ENCODE results near the gene INCA1.

The INCA1 gene

DNA sequence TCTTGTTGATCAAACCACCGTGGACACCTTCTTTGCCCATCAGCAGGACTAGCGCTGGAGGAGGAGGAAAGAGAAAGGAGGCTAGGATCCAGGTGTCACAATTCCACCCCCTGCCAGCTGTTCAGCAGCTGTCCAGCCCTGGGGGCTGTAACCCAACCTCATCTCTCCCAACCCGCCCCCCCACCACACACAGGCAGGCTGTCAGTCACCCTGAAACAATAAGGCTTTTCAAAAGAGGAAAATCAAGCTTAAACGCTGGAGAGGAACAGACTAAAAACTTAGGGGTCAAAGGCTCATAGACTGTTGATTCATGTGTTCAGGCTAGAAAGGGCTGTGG is 51.4 kb downstream of the INCA1 start:
- peak overlapping the region; percentile 98 for H3K4me3 ChIP-seq
- H3K27me3 ChIP-seq (ENCODE audit: low read depth): no peaks in the 10 kb centered on the region
- in situ Hi-C loops (cut with MboI; ENCODE audit: low sequenced_read_pairs): no loop called here
- no peak for DNase-seq (ENCODE audit: low spot score in 2 of 2)
- no peaks in the 10 kb centered on the region for H3K9me3 ChIP-seq
- peaks cover 63% of the 10 kb centered on the region for H3K36me3 ChIP-seq (replicated peaks)
- H3K4me1 ChIP-seq: peaks cover 19% of the 10 kb centered on the region

- peaks cover 63% of the 10 kb centered on the region for H3K36me3 ChIP-seq (replicated peaks)
- peak in 1 of 2 experiments; percentile 60 for DNase-seq (ENCODE audit: low spot score in 2 of 2)
- H3K4me1 ChIP-seq: peaks cover 14% of the 10 kb centered on the region
- no peaks in the 10 kb centered on the region for H3K27me3 ChIP-seq (ENCODE audit: low read depth)
- no peaks in the 10 kb centered on the region for H3K9me3 ChIP-seq
- H3K4me3 ChIP-seq: no peak overlapping the region
- in situ Hi-C loops (cut with MboI; ENCODE audit: low sequenced_read_pairs): no loop called here
These were observed 52.0 kb downstream of the INCA1 start for GRCh38 chr17:4945176-4945943.

DNA sequence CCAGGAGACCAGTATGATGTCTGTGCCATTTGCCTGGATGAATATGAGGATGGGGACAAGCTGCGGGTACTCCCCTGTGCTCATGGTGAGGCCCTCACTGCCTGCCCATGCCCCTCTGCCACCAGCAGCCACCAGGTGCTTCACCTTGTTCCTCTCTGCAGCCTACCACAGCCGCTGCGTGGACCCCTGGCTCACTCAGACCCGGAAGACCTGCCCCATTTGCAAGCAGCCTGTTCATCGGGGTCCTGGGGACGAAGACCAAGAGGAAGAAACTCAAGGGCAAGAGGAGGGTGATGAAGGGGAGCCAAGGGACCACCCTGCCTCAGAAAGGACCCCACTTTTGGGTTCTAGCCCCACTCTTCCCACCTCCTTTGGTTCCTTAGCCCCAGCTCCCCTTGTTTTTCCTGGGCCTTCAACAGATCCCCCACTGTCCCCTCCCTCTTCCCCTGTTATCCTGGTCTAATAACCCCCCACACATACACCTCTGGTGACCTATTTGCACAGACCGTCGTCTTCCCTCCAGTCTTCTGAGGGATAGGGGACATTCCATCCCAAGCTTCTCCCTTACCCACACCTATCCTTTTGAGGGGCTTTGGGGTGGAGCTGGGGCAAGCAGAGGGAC is 52.7 kb downstream of the INCA1 start:
- Histone ChIP-seq H3K27me3 (ENCODE audit: low read depth) (no peaks in the 10 kb centered on the region), H3K36me3 (replicated peaks) (peaks cover 63% of the 10 kb centered on the region), H3K4me1 (peaks cover 9% of the 10 kb centered on the region), H3K4me3 (no peak overlapping the region), H3K9me3 (no peaks in the 10 kb centered on the region)
- in situ Hi-C loops (cut with MboI; ENCODE audit: low sequenced_read_pairs): no loop called here
- DNase-seq (ENCODE audit: low spot score in 2 of 2): no peak

GRCh38 chr17:4944163-4944553 is 53.2 kb downstream of the INCA1 start:
- H3K27me3 ChIP-seq (ENCODE audit: low read depth): no peaks in the 10 kb centered on the region
- in situ Hi-C loops (cut with MboI; ENCODE audit: low sequenced_read_pairs): no loop called here
- no peak for DNase-seq (ENCODE audit: low spot score in 2 of 2)
- H3K36me3 ChIP-seq (replicated peaks): peaks cover 63% of the 10 kb centered on the region
- no peaks in the 10 kb centered on the region for H3K9me3 ChIP-seq
- peaks cover 8% of the 10 kb centered on the region for H3K4me1 ChIP-seq
- no peak overlapping the region for H3K4me3 ChIP-seq

GRCh38 chr17:4942760-4943508 is 54.4 kb downstream of the INCA1 start:
- Histone ChIP-seq H3K9me3 (no peaks in the 10 kb centered on the region), H3K36me3 (replicated peaks) (peaks cover 69% of the 10 kb centered on the region), H3K27me3 (ENCODE audit: low read depth) (no peaks in the 10 kb centered on the region), H3K4me1 (peaks cover 14% of the 10 kb centered on the region), H3K4me3 (no peak overlapping the region)
- no peak for DNase-seq (ENCODE audit: low spot score in 2 of 2)
- in situ Hi-C loops (cut with MboI; ENCODE audit: low sequenced_read_pairs): no loop called here

GRCh38 chr17:4941319-4941610 is 56.1 kb downstream of the INCA1 start:
- Histone ChIP-seq H3K27me3 (ENCODE audit: low read depth) (no peaks in the 10 kb centered on the region), H3K4me3 (peak overlapping the region; percentile 70), H3K36me3 (replicated peaks) (peaks cover 69% of the 10 kb centered on the region), H3K9me3 (no peaks in the 10 kb centered on the region), H3K4me1 (peaks cover 14% of the 10 kb centered on the region)
- in situ Hi-C loops (cut with MboI; ENCODE audit: low sequenced_read_pairs): no loop called here
- DNase-seq (ENCODE audit: low spot score in 2 of 2): no peak

DNA sequence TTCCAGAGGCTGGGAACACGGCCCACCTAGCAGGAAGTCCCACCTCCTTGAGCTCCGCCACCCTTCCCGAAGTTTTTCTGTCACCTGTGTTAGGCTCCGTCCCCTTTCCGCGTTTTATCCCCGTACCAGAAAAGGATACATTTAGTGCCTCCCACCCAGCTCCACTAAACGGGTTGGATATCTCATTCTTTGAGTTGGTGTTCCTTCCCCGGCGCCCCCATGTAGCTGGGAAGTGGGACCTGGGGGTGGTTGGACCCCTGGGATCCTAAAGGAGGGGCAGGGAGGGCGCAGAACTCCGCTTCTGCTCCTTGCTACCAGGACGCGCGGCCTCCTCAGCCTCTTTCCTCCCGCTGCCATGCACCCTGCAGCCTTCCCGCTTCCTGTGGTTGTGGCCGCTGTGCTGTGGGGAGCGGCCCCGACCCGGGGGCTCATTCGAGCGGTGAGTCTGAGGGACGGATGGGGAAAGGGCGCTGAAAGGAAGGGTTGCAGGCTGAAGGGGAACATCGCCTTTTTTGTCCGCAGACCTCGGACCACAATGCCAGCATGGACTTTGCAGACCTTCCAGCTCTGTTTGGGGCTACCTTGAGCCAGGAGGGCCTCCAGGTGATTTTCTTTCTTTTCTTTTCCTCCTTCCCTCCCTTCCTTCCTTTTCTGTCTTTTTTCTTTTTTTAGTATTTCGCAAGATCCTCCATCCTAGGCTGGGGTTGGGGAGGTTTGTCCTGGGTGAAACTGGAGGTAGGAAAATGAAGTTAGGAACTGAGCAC is 56.6 kb downstream of the INCA1 start:
- in situ Hi-C loops (cut with MboI; ENCODE audit: low sequenced_read_pairs): no loop called here
- peak; percentile 90 to 91 for DNase-seq (ENCODE audit: low spot score in 2 of 2)
- peaks cover 14% of the 10 kb centered on the region for H3K4me1 ChIP-seq
- no peaks in the 10 kb centered on the region for H3K9me3 ChIP-seq
- H3K4me3 ChIP-seq: peak overlapping the region; percentile 70
- no peaks in the 10 kb centered on the region for H3K27me3 ChIP-seq (ENCODE audit: low read depth)
- H3K36me3 ChIP-seq (replicated peaks): peaks cover 64% of the 10 kb centered on the region

DNA sequence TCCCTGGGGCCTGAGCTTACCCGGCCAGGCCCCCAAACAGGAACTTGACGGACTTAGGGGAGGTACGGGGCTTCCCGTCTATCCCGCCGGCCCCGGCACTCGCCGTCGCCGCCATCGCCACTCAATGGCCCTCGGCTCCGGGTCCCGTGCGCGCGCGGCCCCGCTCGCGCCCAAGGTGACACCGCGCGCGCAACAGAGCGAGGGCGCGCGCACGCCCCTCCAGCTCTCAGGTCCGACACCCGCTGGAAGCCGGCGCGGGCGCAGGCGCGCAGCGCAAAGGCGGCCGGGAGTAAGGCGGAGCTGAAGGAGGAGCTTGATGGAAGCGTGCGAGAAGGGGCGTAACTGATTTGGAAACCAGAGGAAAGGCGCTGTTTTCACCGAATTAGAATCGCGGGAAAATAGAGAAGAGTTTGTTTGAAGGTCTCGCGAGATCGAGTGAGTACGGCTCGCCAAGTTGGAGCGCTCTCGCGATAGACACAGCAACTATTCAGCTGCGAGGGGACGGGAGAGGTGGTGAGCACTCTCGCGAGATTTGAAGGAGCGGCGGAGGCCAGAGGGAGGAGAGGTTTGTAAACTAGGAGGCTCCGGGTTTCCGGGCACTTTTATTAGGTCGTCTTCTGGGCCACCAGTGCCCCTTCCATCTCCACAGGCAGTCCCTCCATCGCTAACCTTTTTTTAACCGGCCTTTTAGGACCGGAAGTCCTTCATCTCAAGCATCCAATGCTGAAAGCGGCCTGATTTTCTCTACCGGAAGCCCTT is 57.3 kb downstream of the INCA1 start, which contains the start of the genes RNF167 and SLC25A11:
Gene RNF167 (plus strand): TSS at position 473 of the 759 bp plus-strand sequence. CDS start 642 bp downstream, outside the sequence.
Gene SLC25A11 (minus strand): TSS at position 251 of the 759 bp plus-strand sequence. CDS start 136 bp downstream, at position 115.
- in situ Hi-C loops (cut with MboI; ENCODE audit: low sequenced_read_pairs): no loop called here
- Histone ChIP-seq H3K4me1 (peaks cover 14% of the 10 kb centered on the region), H3K36me3 (replicated peaks) (peaks cover 56% of the 10 kb centered on the region), H3K27me3 (ENCODE audit: low read depth) (no peaks in the 10 kb centered on the region), H3K9me3 (no peaks in the 10 kb centered on the region), H3K4me3 (peak within 1 kb of the TSS; percentile 70)
- peak; percentile 97 to 99 for DNase-seq (ENCODE audit: low spot score in 2 of 2)

DNA sequence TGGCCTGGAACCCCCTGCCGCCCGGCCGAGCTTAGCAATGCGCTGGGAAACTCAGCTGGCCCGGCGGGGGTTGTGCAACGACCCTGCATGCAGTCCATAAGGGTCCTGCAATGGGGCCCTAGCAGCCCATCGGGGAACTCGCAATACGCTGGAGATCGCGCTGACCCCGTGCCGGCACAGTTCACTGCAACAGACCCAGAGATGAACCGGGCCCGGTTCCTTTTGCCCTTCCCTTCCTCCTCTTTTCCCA is 57.9 kb downstream of the INCA1 start:
- H3K4me3 ChIP-seq: peak overlapping the region; percentile 70
- peaks cover 51% of the 10 kb centered on the region for H3K36me3 ChIP-seq (replicated peaks)
- DNase-seq (ENCODE audit: low spot score in 2 of 2): no peak
- H3K4me1 ChIP-seq: peaks cover 14% of the 10 kb centered on the region
- in situ Hi-C loops (cut with MboI; ENCODE audit: low sequenced_read_pairs): no loop called here
- no peaks in the 10 kb centered on the region for H3K27me3 ChIP-seq (ENCODE audit: low read depth)
- no peaks in the 10 kb centered on the region for H3K9me3 ChIP-seq

- peak overlapping the region; percentile 70 for H3K4me3 ChIP-seq
- no peaks in the 10 kb centered on the region for H3K27me3 ChIP-seq (ENCODE audit: low read depth)
- DNase-seq (ENCODE audit: low spot score in 2 of 2): no peak
- no peaks in the 10 kb centered on the region for H3K9me3 ChIP-seq
- H3K36me3 ChIP-seq (replicated peaks): peaks cover 46% of the 10 kb centered on the region
- peaks cover 14% of the 10 kb centered on the region for H3K4me1 ChIP-seq
- in situ Hi-C loops (cut with MboI; ENCODE audit: low sequenced_read_pairs): no loop called here
These were observed 58.4 kb downstream of the INCA1 start for GRCh38 chr17:4938688-4939545.
